CD8-positive, alpha-beta memory T cell (primary cell): ENCODE data around the gene PDCD1LG2. TPM values are rescaled to one million over a fixed set of nuclear protein-coding genes. Genes with fewer than 3 reads are reported as not detected.
A peak's percentile ranks its signal among the peaks of the same experiment; 100 is the strongest.

Experiments
- CTCF ChIA-PET: fragments of 350-600 bp; sonication (Branson Sonifier 250); formaldehyde crosslinking; loops from one replicate; lab custom pipeline; 2021; ENCODE audit warnings: antibody characterized with exemption; lab: Charles Lee
- POLR2A ChIA-PET: fragments of 350-600 bp; sonication (Branson Sonifier 250); formaldehyde crosslinking; loops from one replicate; lab custom pipeline; 2021; ENCODE audit warnings: antibody characterized with exemption; lab: Charles Lee
- DNase-seq, 5 donors: peaks; one replicate each; pipeline versions ENCODE4 v3.0.0 to v3.0.0-alpha.2; 2020 to 2022; ENCODE audit warnings: mixed read lengths in 1 of 5
- H3K27ac ChIP-seq: one replicate; pipeline ENCODE4 v1.7.0; 2013; ENCODE audit warnings: low read depth, mild to moderate bottlenecking, low read length, moderate library complexity
- H3K27me3 ChIP-seq: 2 replicates; pipeline ENCODE4 v1.7.0; 2013; ENCODE audit warnings: low read length, mild to moderate bottlenecking; ENCODE audit not compliant: insufficient read depth, poor library complexity, severe bottlenecking
- H3K36me3 ChIP-seq: 2 replicates; pipeline ENCODE4 v1.7.0; 2013; ENCODE audit warnings: mild to moderate bottlenecking, low read length, moderate library complexity; ENCODE audit not compliant: insufficient read depth
- H3K4me1 ChIP-seq: 2 replicates; pipeline ENCODE4 v1.7.0; 2013; ENCODE audit warnings: mild to moderate bottlenecking, low read length, moderate library complexity; ENCODE audit not compliant: insufficient read depth
- H3K4me3 ChIP-seq: 2 replicates; pipeline ENCODE4 v1.7.0; 2013; ENCODE audit warnings: mild to moderate bottlenecking, low read length
- H3K9me3 ChIP-seq: 2 replicates; pipeline ENCODE4 v1.7.0; 2013; ENCODE audit warnings: mild to moderate bottlenecking, low read length
- H3K27ac Mint-ChIP-seq, 8 donors: one replicate each; pipeline ENCODE4 v1.8.0; 2020 to 2021; ENCODE audit warnings: mixed read lengths in 8 of 8, mild to moderate bottlenecking in 6 of 8, inconsistent platforms in 3 of 8, moderate library complexity in 3 of 8
- H3K27me3 Mint-ChIP-seq, 2 donors: one replicate each; pipeline ENCODE4 v1.8.0; 2020 to 2021; ENCODE audit warnings: mixed read lengths in 2 of 2, mild to moderate bottlenecking in 1 of 2, moderate library complexity in 1 of 2
- H3K36me3 Mint-ChIP-seq, 3 donors: one replicate each; pipeline ENCODE4 v1.8.0; 2020 to 2021; ENCODE audit warnings: mixed read lengths in 3 of 3, inconsistent platforms in 1 of 3, mild to moderate bottlenecking in 1 of 3
- H3K4me1 Mint-ChIP-seq, 3 donors: one replicate each; pipeline ENCODE4 v1.8.0; 2020 to 2021; ENCODE audit warnings: mixed read lengths in 3 of 3, inconsistent platforms in 1 of 3, mild to moderate bottlenecking in 1 of 3
- H3K4me3 Mint-ChIP-seq, 7 donors: one replicate each; pipeline ENCODE4 v1.8.0; 2020 to 2021; ENCODE audit warnings: mixed read lengths in 7 of 7, mild to moderate bottlenecking in 6 of 7, moderate library complexity in 4 of 7, inconsistent platforms in 2 of 7
- H3K9me3 Mint-ChIP-seq, 5 donors: one replicate each; pipeline ENCODE4 v1.8.0; 2020 to 2022; ENCODE audit warnings: mixed read lengths in 5 of 5, mild to moderate bottlenecking in 3 of 5, moderate library complexity in 2 of 5, inconsistent platforms in 1 of 5
- polyA plus RNA-seq: library from polyadenylated mRNA; unstranded; fragments of 300-500 nt; fragmentation: Illumina TruSeq; gene quantifications from one replicate; pipeline ENCODE4 v1.2.3, GENCODE V29; 2021
- total RNA-seq, 2 experiments: library from RNA; stranded (reverse); gene quantifications; one replicate each; pipeline ENCODE4 v1.2.3, GENCODE V29; 2021

Gene PDCD1LG2
- total and polyA plus RNA-seq, 3 experiments from 2014 or later = 0.33 to 0.37 TPM; not detected in 1

DNA sequence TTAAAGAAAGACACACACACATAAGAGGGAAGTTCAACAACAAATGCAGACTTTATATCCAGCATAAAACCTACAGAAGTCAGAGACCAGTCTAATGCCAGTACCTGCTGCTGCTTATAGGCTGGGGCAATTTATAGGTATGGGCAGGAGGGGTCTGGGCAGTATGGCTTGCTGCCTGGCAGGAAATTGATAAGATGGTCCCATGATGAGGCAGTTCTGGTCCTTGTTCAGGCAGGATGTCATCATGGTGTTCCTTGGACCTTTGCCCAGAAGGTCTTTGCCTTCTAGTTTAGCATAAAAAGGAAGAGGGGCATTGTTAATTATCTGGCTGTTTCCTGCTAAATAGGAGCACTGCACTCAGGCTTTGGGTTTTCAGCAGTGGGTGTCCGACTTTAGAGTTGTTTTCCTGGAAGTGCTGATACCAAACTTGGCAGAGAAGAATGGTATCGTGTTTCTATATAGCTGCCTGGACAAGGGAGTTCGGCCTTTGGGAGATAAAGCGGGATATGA, 10.4 kb upstream of the PDCD1LG2 start:
- no peaks in the 10 kb centered on the region for H3K27me3 ChIP-seq
- Mint-ChIP-seq H3K36me3 (peaks cover 0 to 21% (median 0%) of the 10 kb centered on the region in 3 donors), H3K27ac (no peak overlapping the region), H3K4me1 (peaks cover 5 to 18% (median 6%) of the 10 kb centered on the region in 3 donors), H3K27me3 (peaks cover 0 to 10% of the 10 kb centered on the region in 2 donors), H3K4me3 (no peak overlapping the region), H3K9me3 (peaks cover 7 to 15% (median 14%) of the 10 kb centered on the region in 5 donors)
- CTCF ChIA-PET = no interaction called here
- POLR2A ChIA-PET = no interaction called here
- no peaks in the 10 kb centered on the region for H3K9me3 ChIP-seq
- H3K4me3 ChIP-seq = no peak overlapping the region
- H3K27ac ChIP-seq = no peak overlapping the region
- no peaks in the 10 kb centered on the region for H3K36me3 ChIP-seq
- DNase-seq = no peak
- no peaks in the 10 kb centered on the region for H3K4me1 ChIP-seq

DNA sequence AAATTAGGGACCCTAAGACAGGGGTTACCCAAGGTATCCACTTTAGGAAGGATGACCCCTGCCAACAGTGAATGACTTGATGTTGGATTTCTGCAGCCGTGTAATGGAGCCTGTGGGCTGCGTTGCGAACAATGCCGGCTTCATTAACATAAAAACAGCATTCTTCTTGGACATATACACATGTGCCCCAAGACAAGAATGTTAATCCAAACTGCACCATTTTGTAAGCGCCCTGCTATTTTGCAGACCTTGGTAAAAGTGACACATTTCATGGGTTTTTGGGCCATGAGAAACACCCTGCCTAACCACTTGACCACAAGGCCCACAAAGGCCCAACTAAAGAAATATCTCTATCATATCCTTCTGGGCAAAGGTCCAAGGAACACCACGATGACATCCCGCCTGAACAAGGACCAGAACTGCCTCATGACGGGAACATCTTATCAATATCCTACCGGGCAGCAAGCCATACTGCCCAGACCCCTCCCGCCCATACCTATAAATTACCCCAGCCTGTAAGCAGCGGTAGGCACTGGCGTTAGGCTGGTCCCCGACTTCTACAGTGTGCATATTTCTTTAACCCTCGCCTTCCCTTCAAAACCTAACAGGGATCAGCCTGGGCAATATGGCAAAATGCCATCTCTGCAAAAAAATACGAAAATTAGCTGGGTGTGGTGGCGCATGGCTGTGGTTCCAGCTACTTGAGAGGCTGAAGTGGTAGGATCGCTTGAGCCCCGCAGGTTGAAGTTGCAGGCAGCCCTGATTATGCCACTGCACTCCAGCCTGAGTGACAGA, 9.7 kb upstream of the PDCD1LG2 start:
- Histone ChIP-seq H3K4me1 (no peaks in the 10 kb centered on the region), H3K27ac (no peak overlapping the region), H3K9me3 (no peaks in the 10 kb centered on the region), H3K27me3 (no peaks in the 10 kb centered on the region), H3K36me3 (no peaks in the 10 kb centered on the region), H3K4me3 (no peak overlapping the region)
- no peak for DNase-seq
- Mint-ChIP-seq H3K4me3 (no peak overlapping the region), H3K4me1 (peaks cover 7 to 25% (median 9%) of the 10 kb centered on the region in 3 donors), H3K27ac (no peak overlapping the region), H3K27me3 (peaks cover 0 to 10% of the 10 kb centered on the region in 2 donors), H3K9me3 (peaks cover 7 to 15% (median 14%) of the 10 kb centered on the region in 5 donors), H3K36me3 (peaks cover 0 to 25% (median 0%) of the 10 kb centered on the region in 3 donors)
- ChIA-PET POLR2A (no interaction called here), CTCF (no interaction called here)

- Histone ChIP-seq H3K27me3 (no peaks in the 10 kb centered on the region), H3K27ac (no peak overlapping the region), H3K36me3 (no peaks in the 10 kb centered on the region), H3K4me3 (no peak overlapping the region), H3K9me3 (no peaks in the 10 kb centered on the region), H3K4me1 (no peaks in the 10 kb centered on the region)
- no peak overlapping the region for H3K4me3 Mint-ChIP-seq
- H3K27me3 Mint-ChIP-seq = peaks cover 0 to 15% of the 10 kb centered on the region in 2 donors
- peak overlapping the region in 1 of 8 donors; percentile 3 for H3K27ac Mint-ChIP-seq
- peaks cover 0 to 22% (median 0%) of the 10 kb centered on the region in 3 donors for H3K36me3 Mint-ChIP-seq
- H3K4me1 Mint-ChIP-seq = peaks cover 7 to 25% (median 9%) of the 10 kb centered on the region in 3 donors
- POLR2A ChIA-PET = no interaction called here
- CTCF ChIA-PET = no interaction called here
- peaks cover 7 to 15% (median 14%) of the 10 kb centered on the region in 5 donors for H3K9me3 Mint-ChIP-seq
- no peak for DNase-seq
These were observed 7.8 kb upstream of the PDCD1LG2 start for GRCh38 chr9:5502553-5502952.

DNA sequence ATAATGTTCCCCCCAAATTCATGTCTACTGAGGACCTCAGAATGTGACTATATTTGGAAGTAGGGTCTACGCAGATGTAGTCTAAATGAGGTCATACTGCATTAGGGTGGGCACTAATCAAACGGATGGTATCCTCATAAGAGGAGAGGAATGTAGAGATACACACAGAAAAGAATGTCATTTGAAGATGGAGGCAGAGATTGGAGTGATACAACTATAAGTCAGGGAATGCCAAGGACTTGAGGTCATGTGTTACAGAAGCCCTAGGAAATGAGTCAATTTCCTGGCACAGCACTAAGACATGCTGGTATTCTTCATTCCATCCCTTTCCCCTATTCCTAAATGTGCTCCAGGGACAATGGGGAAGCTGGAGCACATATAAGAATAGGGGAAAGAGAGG, 758 bp upstream of the PDCD1LG2 start:
- peaks cover 0 to 8% of the 10 kb centered on the region in 2 donors for H3K27me3 Mint-ChIP-seq
- DNase-seq = no peak
- CTCF ChIA-PET = interaction anchor here (0.5 kb wide), 1 partner anchor 27 kb away, joined by 3 read pairs; no protein-coding TSS in a partner anchor
- H3K27ac Mint-ChIP-seq = peak overlapping the region in 7 of 8 donors; percentile 21 to 94 (median 91)
- Histone ChIP-seq H3K27ac (no peak overlapping the region), H3K36me3 (no peaks in the 10 kb centered on the region), H3K27me3 (no peaks in the 10 kb centered on the region), H3K4me3 (no peak overlapping the region), H3K9me3 (no peaks in the 10 kb centered on the region), H3K4me1 (peaks cover 3% of the 10 kb centered on the region)
- H3K36me3 Mint-ChIP-seq = peaks cover 0 to 7% (median 0%) of the 10 kb centered on the region in 3 donors
- POLR2A ChIA-PET = no interaction called here
- peaks cover 0 to 6% (median 4%) of the 10 kb centered on the region in 5 donors for H3K9me3 Mint-ChIP-seq
- H3K4me3 Mint-ChIP-seq = peak overlapping the region in 4 of 7 donors; percentile 35 to 90 (median 81)
- H3K4me1 Mint-ChIP-seq = peaks cover 36 to 57% (median 46%) of the 10 kb centered on the region in 3 donors

DNA sequence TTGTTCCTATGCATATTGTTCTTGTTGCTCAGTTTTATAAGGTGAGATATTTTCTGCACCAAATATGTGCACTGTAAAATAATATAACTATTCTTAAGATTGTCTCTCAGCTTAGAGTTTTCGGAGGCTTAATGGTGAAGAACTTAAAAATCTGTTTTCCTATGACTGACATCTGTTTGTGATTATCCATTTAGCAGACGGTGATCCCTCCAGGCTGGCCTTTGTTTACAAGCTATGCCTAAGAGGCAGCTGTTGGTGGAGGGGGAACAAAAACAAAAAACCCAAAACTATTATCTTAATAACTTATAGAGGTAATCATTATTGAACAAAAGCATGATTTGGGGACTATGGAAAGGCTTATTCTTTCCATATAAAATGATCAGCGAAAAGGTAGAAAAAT, 658 bp downstream of the PDCD1LG2 start:
- peak overlapping the region; percentile 35 to 90 (median 79) for H3K4me3 Mint-ChIP-seq
- peaks cover 27 to 47% (median 43%) of the 10 kb centered on the region in 3 donors for H3K4me1 Mint-ChIP-seq
- H3K4me1 ChIP-seq = peaks cover 3% of the 10 kb centered on the region

GRCh38 chr9:5511476-5511875, 1.1 kb downstream of the PDCD1LG2 start:
- Histone ChIP-seq H3K9me3 (no peaks in the 10 kb centered on the region), H3K27me3 (no peaks in the 10 kb centered on the region), H3K4me3 (no peak overlapping the region), H3K4me1 (peaks cover 3% of the 10 kb centered on the region), H3K36me3 (no peaks in the 10 kb centered on the region), H3K27ac (no peak overlapping the region)
- H3K27me3 Mint-ChIP-seq = peaks cover 0 to 2% of the 10 kb centered on the region in 2 donors
- H3K27ac Mint-ChIP-seq = peak overlapping the region in 3 of 8 donors; percentile 13 to 94 (median 68)
- DNase-seq = no peak
- peaks cover 27 to 47% (median 43%) of the 10 kb centered on the region in 3 donors for H3K4me1 Mint-ChIP-seq
- no peaks in the 10 kb centered on the region for H3K36me3 Mint-ChIP-seq
- H3K9me3 Mint-ChIP-seq = no peaks in the 10 kb centered on the region
- H3K4me3 Mint-ChIP-seq = peak overlapping the region in 4 of 7 donors; percentile 1 to 90 (median 50)
- ChIA-PET CTCF (interaction anchor here (0.8 kb wide), 1 partner anchor 10 kb away, joined by 3 read pairs; no protein-coding TSS in a partner anchor), POLR2A (no interaction called here)

More for the DNA sequence above, 658 bp downstream of the PDCD1LG2 start:
- Histone ChIP-seq H3K27me3 (no peaks in the 10 kb centered on the region), H3K27ac (peak overlapping the region; percentile 7), H3K36me3 (no peaks in the 10 kb centered on the region), H3K9me3 (no peaks in the 10 kb centered on the region), H3K4me3 (peak overlapping the region; percentile 24)
- DNase-seq = no peak
- Mint-ChIP-seq H3K27me3 (peaks cover 0 to 6% of the 10 kb centered on the region in 2 donors), H3K36me3 (no peaks in the 10 kb centered on the region), H3K27ac (peak overlapping the region in 7 of 8 donors; percentile 58 to 94 (median 91)), H3K9me3 (no peaks in the 10 kb centered on the region)
- ChIA-PET CTCF (interaction anchor here (0.8 to 0.9 kb wide), 2 partner anchors 11 to 61 kb away, joined by 3 read pairs; partner anchors contain the start of gene CD274), POLR2A (interaction anchor here (1.2 kb wide), 1 partner anchor 118 kb away, joined by 3 read pairs; the partner anchor contains the start of gene RIC1)

GRCh38 chr9:5511935-5512580, 1.7 kb downstream of the PDCD1LG2 start:
- Mint-ChIP-seq H3K36me3 (no peaks in the 10 kb centered on the region), H3K4me1 (peaks cover 27 to 47% (median 43%) of the 10 kb centered on the region in 3 donors), H3K27ac (peak overlapping the region in 1 of 8 donors; percentile 16), H3K9me3 (no peaks in the 10 kb centered on the region), H3K4me3 (peak overlapping the region in 2 of 7 donors; percentile 1 to 90), H3K27me3 (peaks cover 0 to 2% of the 10 kb centered on the region in 2 donors)
- Histone ChIP-seq H3K9me3 (no peaks in the 10 kb centered on the region), H3K36me3 (no peaks in the 10 kb centered on the region), H3K4me3 (no peak overlapping the region), H3K27ac (no peak overlapping the region), H3K4me1 (peaks cover 3% of the 10 kb centered on the region), H3K27me3 (no peaks in the 10 kb centered on the region)
- no peak for DNase-seq
- ChIA-PET POLR2A (no interaction called here), CTCF (interaction anchor here (0.8 kb wide), 1 partner anchor 10 kb away, joined by 3 read pairs; no protein-coding TSS in a partner anchor)
